ENCODE measurements around the gene ARF6. TPM values are rescaled to one million over a fixed set of nuclear protein-coding genes. Genes with fewer than 3 reads are reported as not detected.
"Not testable (repeated sequence)": the region's sequence is repeated elsewhere in the genome, so short reads cannot be mapped to it uniquely, and the experiment has no call there.

The ARF6 gene
- total and polyA plus RNA-seq, 9 of the 15 experiments (the other 6 are each of a cell fraction or from before 2014, with no cell fraction given): 15.3 to 35.2 (median 24.9) TPM

GRCh38 chr14:49873548-49873947 is 19.3 kb upstream of the ARF6 start:
- BruUV-seq (replicated peaks); intact Hi-C loops (cut with micrococcal nuclease); H3K27ac ChIP-seq (ENCODE audit: extremely low read depth, low read depth, low read length); H2AFZ ChIP-seq (ENCODE audit: low read depth, low read length); FAIRE-seq; CTCF ChIA-PET (ENCODE audit: low intra/inter-chr PET ratio); H3K4me1 ChIP-seq (replicated peaks in 1 of 2; ENCODE audit: control insufficient read depth in 2 of 2, insufficient read depth in 2 of 2, low read length in 2 of 2); DNase-seq (ENCODE audit: extremely low read depth in 1 of 4, low spot score in 3 of 4); H4K20me1 ChIP-seq (replicated peaks; ENCODE audit: control insufficient read depth, insufficient read depth, low read length); POLR2A ChIA-PET; H3K4me3 ChIP-seq; H3K36me3 ChIP-seq (ENCODE audit: control insufficient read depth, insufficient read depth, low read length); H3K9me3 ChIP-seq (replicated peaks; ENCODE audit: control insufficient read depth, insufficient read depth, low read depth, low read length); H3K9ac ChIP-seq (ENCODE audit: insufficient read depth in 1 of 2, low read depth in 2 of 2, low read length in 2 of 2); H3K27me3 ChIP-seq (ENCODE audit: control insufficient read depth in 2 of 2, insufficient read depth in 2 of 2, low read length in 2 of 2); H3K9me1 ChIP-seq (ENCODE audit: control insufficient read depth, insufficient read depth, low read length); ATAC-seq; H3K4me2 ChIP-seq (ENCODE audit: insufficient read depth, low read length); H3K79me2 ChIP-seq (ENCODE audit: control insufficient read depth, insufficient read depth, low read length): not testable (repeated sequence)
- peak; percentile 52 for TF ChIP-seq EGR1 (conservative IDR thresholded peaks at IDR 0.05)
- in situ Hi-C loops (cut with MboI): loop anchor here (25.0 kb wide), 1 partner anchor 664 kb away; the partner anchor contains the start of gene MAP4K5
- WGBS (ENCODE audit: insufficient coverage, low coverage, missing lambda C conversion rate): 32% methylated on average over 6 of the region's 6 CpGs

DNA sequence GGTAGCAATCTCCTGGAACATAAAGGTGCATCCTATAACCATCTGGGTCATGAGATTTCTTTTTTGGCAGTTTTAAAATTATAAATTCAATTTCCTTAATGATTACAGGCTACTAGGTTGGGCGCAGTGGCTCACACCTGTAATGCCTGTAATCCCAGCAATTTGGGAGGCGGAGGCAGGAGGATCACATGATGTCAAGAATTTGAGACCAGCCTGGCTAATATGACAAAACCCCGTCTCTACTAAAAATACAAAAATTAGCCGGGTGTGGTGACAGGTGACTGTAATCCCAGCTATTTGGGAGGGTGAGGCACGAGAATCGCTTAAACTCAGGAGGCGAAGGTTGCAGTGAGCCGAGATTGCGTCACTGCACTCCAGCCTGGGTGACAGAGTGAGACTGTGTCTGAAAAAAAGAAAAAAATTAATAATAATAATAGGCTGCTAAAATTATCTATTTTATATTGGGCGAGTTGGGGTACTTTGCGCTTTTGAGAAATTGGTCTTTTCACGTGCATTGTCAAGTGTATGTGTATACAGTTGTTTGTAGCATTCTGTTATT is 17.2 kb upstream of the ARF6 start:
- ATAC-seq (no peak), FAIRE-seq (no peak), DNase-seq (ENCODE audit: extremely low read depth in 1 of 4, low spot score in 3 of 4) (no peak)
- H3K36me3 ChIP-seq (ENCODE audit: control insufficient read depth, insufficient read depth, low read length): no peaks in the 10 kb centered on the region
- no TSS peak for BruUV-seq (replicated peaks)
- POLR2A ChIA-PET: no interaction called here
- H3K4me1 ChIP-seq (replicated peaks in 1 of 2; ENCODE audit: control insufficient read depth in 2 of 2, insufficient read depth in 2 of 2, low read length in 2 of 2): peaks cover 11 to 12% of the 10 kb centered on the region in 2 experiments
- H3K79me2 ChIP-seq (ENCODE audit: control insufficient read depth, insufficient read depth, low read length): no peaks in the 10 kb centered on the region
- H3K4me2 ChIP-seq (ENCODE audit: insufficient read depth, low read length): no peak overlapping the region
- CTCF ChIA-PET (ENCODE audit: low intra/inter-chr PET ratio): no interaction called here
- no peak overlapping the region for H2AFZ ChIP-seq (ENCODE audit: low read depth, low read length)
- in situ Hi-C loops (cut with MboI): no loop called here
- 70% methylated on average over 10 of the region's 12 CpGs for WGBS (ENCODE audit: insufficient coverage, low coverage, missing lambda C conversion rate)
- TF ChIP-seq MCM7 (IDR thresholded peaks at IDR 0.05) (no peak), CEBPB (tag; IDR thresholded peaks at IDR 0.05) (peak; percentile 63)
- TF ChIP-seq, protein P1, sequence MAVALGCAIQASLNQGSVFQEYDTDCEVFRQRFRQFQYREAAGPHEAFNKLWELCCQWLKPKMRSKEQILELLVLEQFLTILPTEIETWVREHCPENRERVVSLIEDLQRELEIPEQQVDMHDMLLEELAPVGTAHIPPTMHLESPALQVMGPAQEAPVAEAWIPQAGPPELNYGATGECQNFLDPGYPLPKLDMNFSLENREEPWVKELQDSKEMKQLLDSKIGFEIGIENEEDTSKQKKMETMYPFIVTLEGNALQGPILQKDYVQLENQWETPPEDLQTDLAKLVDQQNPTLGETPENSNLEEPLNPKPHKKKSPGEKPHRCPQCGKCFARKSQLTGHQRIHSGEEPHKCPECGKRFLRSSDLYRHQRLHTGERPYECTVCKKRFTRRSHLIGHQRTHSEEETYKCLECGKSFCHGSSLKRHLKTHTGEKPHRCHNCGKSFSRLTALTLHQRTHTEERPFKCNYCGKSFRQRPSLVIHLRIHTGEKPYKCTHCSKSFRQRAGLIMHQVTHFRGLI (CRISPR knock-in tag; IDR thresholded peaks at IDR 0.05): no peak
- no peaks in the 10 kb centered on the region for H3K9me1 ChIP-seq (ENCODE audit: control insufficient read depth, insufficient read depth, low read length)
- no peak overlapping the region for H3K9ac ChIP-seq (ENCODE audit: insufficient read depth in 1 of 2, low read depth in 2 of 2, low read length in 2 of 2)
- no peak overlapping the region for H3K27ac ChIP-seq (ENCODE audit: extremely low read depth, low read depth, low read length)
- no peaks in the 10 kb centered on the region for H3K27me3 ChIP-seq (ENCODE audit: control insufficient read depth in 2 of 2, insufficient read depth in 2 of 2, low read length in 2 of 2)
- intact Hi-C loops (cut with micrococcal nuclease): no loop called here
- H4K20me1 ChIP-seq (replicated peaks; ENCODE audit: control insufficient read depth, insufficient read depth, low read length): no peaks in the 10 kb centered on the region
- H3K9me3 ChIP-seq (replicated peaks; ENCODE audit: control insufficient read depth, insufficient read depth, low read depth, low read length): no peaks in the 10 kb centered on the region
- no peak overlapping the region for H3K4me3 ChIP-seq

All from K562 (cell line).